ENCODE results near the gene VAMP5. TPM values are rescaled to one million over a fixed set of nuclear protein-coding genes. Genes with fewer than 3 reads are reported as not detected.

The VAMP5 gene
- total and polyA plus RNA-seq, 9 of the 15 experiments (the other 6 are each of a cell fraction or from before 2014, with no cell fraction given), result 0.54 to 1.9 (median 1.5) TPM; not detected in 2

- TF ChIP-seq NKRF (IDR thresholded peaks at IDR 0.05; ENCODE audit: borderline replicate concordance) (no peak; the same call in 1 of the 2 replicates), ZNF318 (IDR thresholded peaks at IDR 0.05; ENCODE audit: borderline replicate concordance in 1 of 2, low read depth in 1 of 2) (peak in 1 of 2 experiments; percentile 90; a peak in 2 of 4 replicates), ZNF184 (CRISPR knock-in tag; IDR thresholded peaks at IDR 0.05) (no peak), ZNF780A (CRISPR knock-in tag; IDR thresholded peaks at IDR 0.05) (no peak), ZSCAN32 (CRISPR knock-in tag; IDR thresholded peaks at IDR 0.05) (no peak), TBP (optimal IDR thresholded peaks at IDR 0.05; ENCODE audit: low read depth, low read length) (peak; percentile 91), SRSF3 (IDR thresholded peaks at IDR 0.05; ENCODE audit: insufficient read depth, low read length) (no peak), SLC30A9 (CRISPR knock-in tag; IDR thresholded peaks at IDR 0.05) (no peak), MAZ (CRISPR knock-in tag; conservative IDR thresholded peaks at IDR 0.05 in 1 of 2, IDR thresholded peaks at IDR 0.05 in 1 of 2) (peak; percentile 67 to 88), FIP1L1 (IDR thresholded peaks at IDR 0.05; ENCODE audit: low read depth, low read length, poor library complexity, severe bottlenecking) (peak; percentile 90), SMAD1 (IDR thresholded peaks at IDR 0.05; ENCODE audit: low read depth, low read length, partially characterized antibody) (peak; percentile 81), IRF9 (tag; IDR thresholded peaks at IDR 0.05) (no peak), ZNF197 (CRISPR knock-in tag; IDR thresholded peaks at IDR 0.05; ENCODE audit: low read depth) (0 out of 2 replicates have a peak, but pooled peaks have one; percentile 48), SRSF1 (IDR thresholded peaks at IDR 0.05; ENCODE audit: low read depth, low read length) (no peak)
These were observed 27.7 kb downstream of the VAMP5 start, which contains the start of gene C2orf68 (continued) for GRCh38 chr2:85611705-85612587.

All from K562 (cell line).